Measurements from ENCODE around the gene IER5L. TPM values are rescaled to one million over a fixed set of nuclear protein-coding genes. Genes with fewer than 3 reads are reported as not detected.
"Not testable (repeated sequence)": the region's sequence is repeated elsewhere in the genome, so short reads cannot be mapped to it uniquely, and the experiment has no call there.

The IER5L gene
- total RNA-seq, 1 donor from 2014 or later: 38.4 TPM

DNA sequence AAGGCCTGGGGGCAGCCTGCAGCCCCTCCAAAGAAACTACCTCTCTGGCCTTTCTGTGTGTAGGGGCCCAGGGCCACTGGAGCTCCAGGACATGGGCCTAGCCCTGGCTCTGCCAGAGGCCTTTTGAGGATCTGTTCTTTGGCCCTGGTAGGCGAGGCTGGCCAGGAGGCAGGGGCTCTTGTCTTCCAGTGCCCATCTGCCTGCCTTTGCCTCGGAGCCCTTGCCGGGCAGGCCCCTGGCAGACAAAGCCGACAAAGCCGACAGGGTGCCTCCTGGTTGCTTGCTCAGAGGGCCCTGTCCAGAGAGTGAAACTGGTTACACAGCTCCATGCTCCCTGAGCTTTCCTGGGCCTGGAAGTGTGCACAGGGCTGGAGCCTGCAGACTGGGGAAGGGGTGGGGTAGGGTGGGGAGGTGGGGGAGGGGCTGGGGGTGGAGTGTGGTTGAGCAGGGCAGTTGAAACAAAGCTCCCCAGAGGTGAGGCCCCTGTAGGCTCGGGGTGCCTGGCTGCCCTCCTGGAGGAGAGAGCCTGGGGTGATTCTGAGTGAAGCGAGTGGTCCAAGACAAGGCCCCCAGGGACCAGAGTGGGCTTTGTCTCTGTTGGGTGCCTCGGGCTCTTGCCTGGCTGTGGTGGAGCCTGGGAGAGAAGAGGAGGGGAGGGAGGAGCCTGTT is 37.5 kb downstream of the IER5L start:
- DNase-seq (ENCODE audit: low read depth): peak; percentile 69

DNA sequence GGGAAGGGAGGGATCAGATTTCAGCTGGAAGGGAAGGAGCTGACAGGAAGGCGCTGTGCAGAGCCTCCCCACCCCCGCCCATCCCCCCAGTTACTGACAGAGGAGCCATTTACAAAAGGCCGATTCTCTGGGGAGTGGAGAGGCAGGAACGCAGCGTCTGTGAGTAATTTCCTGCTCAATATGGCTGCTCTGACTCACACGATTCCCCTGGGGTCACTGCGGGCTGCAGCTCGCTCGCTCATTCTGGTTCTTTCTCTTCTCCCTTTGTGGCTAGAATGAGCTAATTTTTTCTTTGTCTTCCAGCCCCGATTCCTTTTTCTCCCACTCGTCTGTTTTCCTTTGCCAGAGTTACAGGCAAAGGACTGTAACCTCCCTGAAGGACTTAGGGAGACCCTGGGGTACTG is 38.1 kb downstream of the IER5L start:
- peak; percentile 100 for DNase-seq (ENCODE audit: low read depth)

GRCh38 chr9:129139233-129139992 is 38.6 kb downstream of the IER5L start:
- DNase-seq (ENCODE audit: low read depth): peak; percentile 94

DNA sequence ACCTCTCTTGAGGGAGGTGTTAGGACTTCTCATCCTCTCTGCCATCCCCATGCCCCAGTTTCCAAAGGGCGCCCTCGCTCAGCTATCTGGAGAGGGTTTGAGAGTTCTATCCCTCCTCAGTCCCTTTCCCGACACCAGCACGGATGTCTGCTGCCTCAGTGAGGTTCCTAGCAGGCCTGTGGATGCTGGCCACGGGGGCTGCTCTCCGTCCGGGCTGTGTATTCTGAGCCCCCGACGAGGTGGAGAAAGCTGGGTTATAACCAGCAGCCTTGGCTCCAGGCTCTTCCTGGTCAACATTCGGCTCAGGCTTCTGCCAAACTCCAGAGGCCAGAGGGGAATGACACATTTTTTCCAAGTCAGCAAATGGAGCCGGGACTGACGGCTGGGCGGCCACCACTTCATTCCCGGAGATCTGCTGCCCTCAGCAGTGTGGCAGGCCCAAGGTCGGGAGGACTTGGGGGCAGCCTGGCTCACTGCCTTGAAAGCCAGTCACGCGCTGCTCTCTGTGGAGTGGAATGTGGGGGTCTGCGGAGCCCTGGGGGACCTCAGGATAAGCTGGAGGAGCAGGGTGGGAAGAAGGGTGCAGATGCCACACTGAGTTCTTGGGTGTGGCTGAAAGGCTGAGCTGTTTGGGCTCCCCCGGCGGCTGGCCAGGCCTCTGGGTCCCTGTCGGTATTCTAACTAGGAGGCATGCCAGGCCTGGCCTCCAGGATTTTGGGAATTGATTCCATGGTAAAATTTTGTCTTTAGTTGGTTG is 39.4 kb downstream of the IER5L start:
- DNase-seq (ENCODE audit: low read depth): peak; percentile 77

- no peak for DNase-seq (ENCODE audit: low read depth)
These were observed 40.0 kb downstream of the IER5L start for GRCh38 chr9:129138144-129138462.

DNA sequence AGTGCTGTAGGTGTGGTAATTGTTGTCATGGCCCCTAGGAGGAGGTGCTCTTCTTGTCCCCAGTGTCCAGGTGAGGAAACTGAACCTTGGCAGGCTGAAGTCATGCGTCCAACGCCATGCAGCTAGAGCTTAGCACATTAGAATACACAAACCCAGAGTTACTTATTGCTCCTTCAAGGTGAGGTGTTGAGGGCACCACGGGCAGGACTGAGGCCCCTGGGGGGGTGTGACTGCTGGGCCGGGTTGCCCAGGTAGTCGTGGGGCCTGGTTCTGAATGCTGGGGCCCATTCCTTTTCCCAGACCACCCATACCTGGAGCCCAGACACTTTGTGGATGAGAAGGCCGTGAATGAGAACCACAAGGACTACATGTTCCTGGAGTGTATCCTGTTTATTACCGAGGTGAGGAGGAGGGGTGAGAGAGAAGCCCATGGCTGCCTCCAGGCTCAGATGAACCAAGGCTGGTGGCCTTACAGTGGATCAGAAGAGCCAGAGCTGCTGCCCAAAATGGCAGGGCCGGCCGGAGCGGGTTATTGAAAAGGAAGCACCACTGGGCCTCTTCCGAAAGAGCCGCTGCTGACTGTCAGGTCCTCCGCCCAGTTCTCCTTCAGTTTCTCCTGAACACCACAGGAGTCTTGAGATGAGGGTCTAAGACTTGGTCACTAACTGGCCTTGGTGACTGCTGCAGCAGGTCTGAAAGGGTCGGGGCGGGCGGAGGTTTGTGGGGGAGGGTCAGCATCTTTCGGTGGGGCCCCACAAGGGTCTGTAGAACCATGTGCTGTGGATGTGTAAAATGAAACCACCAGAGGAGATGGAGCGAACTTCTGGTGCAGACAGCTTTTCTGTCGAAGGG is 40.5 kb downstream of the IER5L start:
- no peak for DNase-seq (ENCODE audit: low read depth)

GRCh38 chr9:129136446-129137035 is 41.5 kb downstream of the IER5L start:
- DNase-seq (ENCODE audit: low read depth): no peak

DNA sequence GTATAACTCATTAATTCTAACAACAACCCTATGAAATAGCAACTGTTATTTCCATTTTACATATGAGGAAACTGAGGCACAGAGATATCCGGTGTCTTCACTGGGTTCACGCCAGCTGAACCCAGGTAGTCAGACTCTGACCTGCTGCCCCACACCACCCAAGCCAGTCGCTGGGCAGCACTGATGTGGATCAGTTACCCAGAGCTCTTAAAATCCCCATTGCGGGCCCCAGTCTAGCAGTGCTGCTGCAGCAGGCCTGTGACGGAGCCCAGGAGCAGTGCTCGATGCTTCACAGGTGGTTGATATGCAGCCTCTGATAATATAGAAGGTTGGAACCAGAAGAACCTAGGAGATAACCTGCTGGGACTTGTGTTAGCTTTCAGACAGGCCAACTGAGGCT is 42.6 kb downstream of the IER5L start:
- DNase-seq (ENCODE audit: low read depth): no peak

- no peak for DNase-seq (ENCODE audit: low read depth)
These were observed 45.0 kb downstream of the IER5L start for GRCh38 chr9:129133082-129133481.

DNA sequence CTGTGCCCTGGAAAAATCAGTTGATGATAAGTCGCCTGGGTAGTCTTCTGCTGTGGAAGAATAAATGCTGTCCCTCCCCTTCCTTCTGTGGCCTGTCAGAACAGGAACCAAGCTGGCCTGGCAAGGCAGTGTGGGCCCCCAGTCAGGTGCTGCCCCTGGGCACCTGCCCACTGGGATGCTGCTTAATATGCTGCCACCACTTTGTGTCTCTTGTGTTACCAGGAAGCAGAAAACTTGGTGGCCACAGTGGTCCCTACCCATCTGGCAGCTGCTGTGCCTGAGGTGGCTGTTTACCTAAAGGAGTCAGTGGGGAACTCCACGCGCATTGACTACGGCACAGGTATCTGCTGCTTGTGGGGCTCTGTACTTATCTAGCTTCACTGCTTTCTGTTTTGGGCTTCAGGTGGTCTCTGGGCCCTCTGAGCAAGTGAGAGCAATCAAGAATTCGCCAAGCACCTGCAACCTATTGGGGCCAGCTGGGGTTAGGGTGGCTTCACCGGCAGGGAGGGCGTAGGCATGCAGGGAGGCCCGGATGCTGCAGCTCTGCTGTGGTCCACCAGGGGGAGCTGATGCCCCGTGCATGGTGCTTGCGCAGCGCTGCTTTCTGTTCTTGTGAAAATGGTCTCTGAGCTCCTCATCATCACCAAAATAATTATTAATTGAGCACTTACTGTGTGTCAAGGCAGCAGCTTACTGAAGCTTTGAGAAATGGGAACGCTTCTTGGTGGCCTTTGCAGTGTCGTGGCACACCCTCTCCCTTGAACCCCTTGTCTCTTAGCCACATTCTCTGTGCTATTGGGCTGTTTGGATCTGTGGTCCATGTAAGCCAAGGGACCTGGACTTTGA is 46.5 kb downstream of the IER5L start:
- peak; percentile 68 for DNase-seq (ENCODE audit: low read depth)

DNA sequence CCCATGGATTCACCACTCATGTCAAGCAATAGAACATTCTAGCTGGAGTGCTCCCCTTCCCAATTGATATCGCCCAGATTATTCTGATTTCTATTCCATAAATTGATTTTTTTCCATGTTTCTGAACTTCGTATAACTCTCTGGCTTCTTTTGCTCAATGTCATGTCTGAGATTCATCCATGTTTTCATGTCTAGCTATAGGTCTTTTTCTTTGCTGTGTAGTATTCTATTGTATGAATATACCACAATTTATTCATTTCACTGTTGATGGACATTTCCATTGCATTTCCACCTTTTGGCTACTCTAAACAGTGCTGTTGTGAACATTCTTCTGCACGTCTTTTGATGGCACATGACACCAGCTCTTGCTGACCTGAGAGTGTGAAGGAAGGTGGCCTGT is 47.3 kb downstream of the IER5L start:
- DNase-seq (ENCODE audit: low read depth): no peak

DNA sequence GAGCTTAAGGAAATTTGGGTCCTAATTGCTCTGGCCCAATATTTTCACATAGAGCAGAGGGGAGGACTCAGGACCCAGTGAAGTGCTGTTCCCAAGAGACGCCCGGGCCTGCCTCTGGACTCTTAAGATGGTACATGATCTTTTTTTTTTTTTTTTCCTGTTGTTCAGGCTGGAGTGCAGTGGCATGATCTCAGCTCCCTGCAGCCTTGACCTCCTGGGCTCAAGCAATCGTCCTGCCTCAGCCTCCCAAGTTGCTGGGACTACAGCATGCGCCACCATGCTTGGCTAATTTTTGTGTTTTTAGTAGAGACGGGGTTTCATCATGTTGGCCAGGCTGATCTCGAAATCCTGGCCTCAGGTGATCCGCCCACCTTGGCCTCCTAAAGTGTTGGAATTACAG is 47.8 kb downstream of the IER5L start:
- not testable (repeated sequence) for DNase-seq (ENCODE audit: low read depth)

GRCh38 chr9:129128689-129129088 is 49.4 kb downstream of the IER5L start:
- no peak for DNase-seq (ENCODE audit: low read depth)

GRCh38 chr9:129126749-129127618 is 51.1 kb downstream of the IER5L start:
- peak; percentile 62 for DNase-seq (ENCODE audit: low read depth)

Other genes with a start within 250 kb of the IER5L start
- 31.0 and 34.2 TPM in 2 replicates for gene DOLK, start 230.7 kb downstream of the IER5L start, total RNA-seq
- 33.9 and 53.6 TPM in 2 replicates for gene NUP188, start 230.6 kb downstream of the IER5L start, total RNA-seq
- 119 and 154 TPM in 2 replicates for gene SH3GLB2, start 149.9 kb downstream of the IER5L start, total RNA-seq
- gene MIGA2, start 141.6 kb downstream of the IER5L start, total RNA-seq: 36.2 and 37.9 TPM in 2 replicates
- gene DOLPP1, start 97.2 kb downstream of the IER5L start, total RNA-seq: 11.2 and 11.6 TPM in 2 replicates
- gene CRAT, start 67.5 kb downstream of the IER5L start, total RNA-seq: 87.3 and 102 TPM in 2 replicates
- gene PTPA, start 66.8 kb downstream of the IER5L start, total RNA-seq: 99.5 and 144 TPM in 2 replicates

Measured in myocyte (in vitro differentiated cells).